HG02943 (cell line): ENCODE measurements around the gene ASGR1.
"Not testable (repeated sequence)": the region's sequence is repeated elsewhere in the genome, so short reads cannot be mapped to it uniquely, and the experiment has no call there.

ENCODE experiments used
- ATAC-seq: cut with Tn5 transposase; IDR thresholded peaks from one replicate; pipeline ENCODE4 v1.9.1; 2021; ENCODE audit warnings: mild to moderate bottlenecking, low read depth, moderate library complexity; ENCODE audit not compliant: unreplicated experiment

ASGR1 gene

GRCh38 chr17:7169565-7169908 lies 9.6 kb downstream of the ASGR1 start:
- ATAC-seq = not testable (repeated sequence)

- ATAC-seq = not testable (repeated sequence)
Measured at GRCh38 chr17:7168841-7169564, 10.2 kb downstream of the ASGR1 start.

- no peak for ATAC-seq
Measured at GRCh38 chr17:7167832-7168231, 11.3 kb downstream of the ASGR1 start.

- no peak for ATAC-seq
Measured at GRCh38 chr17:7166873-7167272, 12.3 kb downstream of the ASGR1 start.

GRCh38 chr17:7159571-7159970 lies 19.6 kb downstream of the ASGR1 start:
- not testable (repeated sequence) for ATAC-seq

- ATAC-seq = not testable (repeated sequence)
Measured at GRCh38 chr17:7158424-7158823, 20.7 kb downstream of the ASGR1 start.

- ATAC-seq = no peak
Measured at GRCh38 chr17:7156342-7156940, 22.7 kb downstream of the ASGR1 start.

GRCh38 chr17:7147772-7148171 lies 31.4 kb downstream of the ASGR1 start:
- ATAC-seq = no peak

- no peak for ATAC-seq
Measured at GRCh38 chr17:7146115-7146514, 33.1 kb downstream of the ASGR1 start.

- no peak for ATAC-seq
Measured at GRCh38 chr17:7144213-7144612, 35.0 kb downstream of the ASGR1 start.

- no peak for ATAC-seq
Measured at GRCh38 chr17:7141824-7142223, 37.3 kb downstream of the ASGR1 start.

GRCh38 chr17:7139400-7139799 lies 39.8 kb downstream of the ASGR1 start:
- ATAC-seq = no peak

GRCh38 chr17:7138800-7139381 lies 40.3 kb downstream of the ASGR1 start:
- ATAC-seq = no peak

GRCh38 chr17:7137171-7137943 lies 41.8 kb downstream of the ASGR1 start:
- no peak for ATAC-seq

- no peak for ATAC-seq
Measured at GRCh38 chr17:7136266-7136877, 42.8 kb downstream of the ASGR1 start.

- ATAC-seq = no peak
Measured at GRCh38 chr17:7133916-7134315, 45.3 kb downstream of the ASGR1 start.

- ATAC-seq = no peak
Measured at GRCh38 chr17:7133424-7133823, 45.7 kb downstream of the ASGR1 start.

GRCh38 chr17:7132511-7133094 lies 46.6 kb downstream of the ASGR1 start:
- no peak for ATAC-seq

- ATAC-seq = no peak
Measured at GRCh38 chr17:7131423-7131791, 47.8 kb downstream of the ASGR1 start.

GRCh38 chr17:7130621-7131422 lies 48.3 kb downstream of the ASGR1 start:
- no peak for ATAC-seq
